ENCODE results near the gene LYRM4.

LYRM4 gene

GRCh38 chr6:5081182-5081581 is 179.6 kb downstream of the LYRM4 start:
- no peak for TF ChIP-seq CTCF (conservative IDR thresholded peaks at IDR 0.05; ENCODE audit: low read depth, low read length)
- H3K4me3 ChIP-seq (ENCODE audit: low read length) = no peak overlapping the region
- DNase-seq (ENCODE audit: low read depth) = no peak

GRCh38 chr6:5080574-5080973 is 180.2 kb downstream of the LYRM4 start:
- TF ChIP-seq CTCF (conservative IDR thresholded peaks at IDR 0.05; ENCODE audit: low read depth, low read length) = no peak
- no peak overlapping the region for H3K4me3 ChIP-seq (ENCODE audit: low read length)
- DNase-seq (ENCODE audit: low read depth) = no peak

- no peak overlapping the region for H3K4me3 ChIP-seq (ENCODE audit: low read length)
- no peak for DNase-seq (ENCODE audit: low read depth)
- TF ChIP-seq CTCF (conservative IDR thresholded peaks at IDR 0.05; ENCODE audit: low read depth, low read length) = no peak
Observed at GRCh38 chr6:5079692-5080091, 181.1 kb downstream of the LYRM4 start.

GRCh38 chr6:5078121-5078669 is 182.6 kb downstream of the LYRM4 start:
- TF ChIP-seq CTCF (conservative IDR thresholded peaks at IDR 0.05; ENCODE audit: low read depth, low read length) = peak; percentile 32

GRCh38 chr6:5076931-5077330 is 183.8 kb downstream of the LYRM4 start:
- no peak overlapping the region for H3K4me3 ChIP-seq (ENCODE audit: low read length)
- TF ChIP-seq CTCF (conservative IDR thresholded peaks at IDR 0.05; ENCODE audit: low read depth, low read length) = no peak
- no peak for DNase-seq (ENCODE audit: low read depth)

More at GRCh38 chr6:5078121-5078669, 182.6 kb downstream of the LYRM4 start:
- no peak for DNase-seq (ENCODE audit: low read depth)
- no peak overlapping the region for H3K4me3 ChIP-seq (ENCODE audit: low read length)

- no peak overlapping the region for H3K4me3 ChIP-seq (ENCODE audit: low read length)
- no peak for DNase-seq (ENCODE audit: low read depth)
- no peak for TF ChIP-seq CTCF (conservative IDR thresholded peaks at IDR 0.05; ENCODE audit: low read depth, low read length)
Observed at GRCh38 chr6:5073992-5074391, 186.8 kb downstream of the LYRM4 start.

- TF ChIP-seq CTCF (conservative IDR thresholded peaks at IDR 0.05; ENCODE audit: low read depth, low read length) = no peak
- H3K4me3 ChIP-seq (ENCODE audit: low read length) = no peak overlapping the region
- no peak for DNase-seq (ENCODE audit: low read depth)
Observed at GRCh38 chr6:5072440-5072839, 188.3 kb downstream of the LYRM4 start.
